Fibroblast of mammary gland (primary cell): Measurements from ENCODE around the gene JAG2.

Source experiments
- DNase-seq: peaks from one replicate; pipeline ENCODE4 v3.0.0-alpha.2; 2010; ENCODE audit warnings: low read depth
- H3K4me3 ChIP-seq: 2 replicates; pipeline ENCODE4 v1.5.1; 2011; ENCODE audit warnings: low read depth, mild to moderate bottlenecking, low read length, moderate library complexity; ENCODE audit not compliant: control insufficient read depth
- TF ChIP-seq, protein P1 (sequence below): conservative IDR thresholded peaks from 2 replicates; pipeline ENCODE4 v1.5.1; 2011; ENCODE audit warnings: low read depth, low read length, inconsistent platforms; ENCODE audit not compliant: control insufficient read depth, insufficient read depth

JAG2 gene

DNA sequence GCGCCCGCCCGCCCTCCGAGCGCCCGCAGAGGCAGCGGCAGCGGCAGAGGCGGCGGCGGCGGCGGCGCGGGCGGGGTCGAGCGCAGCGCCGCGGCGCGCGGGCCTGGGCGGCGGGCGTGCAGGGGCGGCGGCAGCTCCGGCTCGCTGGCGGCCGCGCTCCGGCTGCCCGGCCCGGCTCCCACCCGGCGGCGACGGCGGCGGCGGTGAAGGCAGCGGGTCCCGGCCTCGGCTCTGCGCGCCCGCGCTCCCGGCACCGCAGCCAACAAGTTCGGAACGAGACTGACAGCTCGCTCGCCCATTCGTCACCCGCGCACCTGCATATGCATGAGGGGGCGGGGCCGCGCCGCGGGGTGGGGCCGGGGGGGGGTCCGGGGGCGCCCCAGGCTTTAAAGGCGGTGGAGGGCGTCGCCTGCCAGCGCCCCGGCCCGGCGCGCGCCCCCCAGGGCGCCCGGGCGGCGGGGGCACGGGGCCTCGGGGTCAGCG lies at the start of gene JAG2:
TSS of gene JAG2 (minus strand) at position 281 of the 483 bp plus-strand sequence. CDS start 356 bp downstream, outside the sequence.
- H3K4me3 ChIP-seq: no peak within 1 kb of the TSS
- DNase-seq: no peak
- TF ChIP-seq, protein P1, sequence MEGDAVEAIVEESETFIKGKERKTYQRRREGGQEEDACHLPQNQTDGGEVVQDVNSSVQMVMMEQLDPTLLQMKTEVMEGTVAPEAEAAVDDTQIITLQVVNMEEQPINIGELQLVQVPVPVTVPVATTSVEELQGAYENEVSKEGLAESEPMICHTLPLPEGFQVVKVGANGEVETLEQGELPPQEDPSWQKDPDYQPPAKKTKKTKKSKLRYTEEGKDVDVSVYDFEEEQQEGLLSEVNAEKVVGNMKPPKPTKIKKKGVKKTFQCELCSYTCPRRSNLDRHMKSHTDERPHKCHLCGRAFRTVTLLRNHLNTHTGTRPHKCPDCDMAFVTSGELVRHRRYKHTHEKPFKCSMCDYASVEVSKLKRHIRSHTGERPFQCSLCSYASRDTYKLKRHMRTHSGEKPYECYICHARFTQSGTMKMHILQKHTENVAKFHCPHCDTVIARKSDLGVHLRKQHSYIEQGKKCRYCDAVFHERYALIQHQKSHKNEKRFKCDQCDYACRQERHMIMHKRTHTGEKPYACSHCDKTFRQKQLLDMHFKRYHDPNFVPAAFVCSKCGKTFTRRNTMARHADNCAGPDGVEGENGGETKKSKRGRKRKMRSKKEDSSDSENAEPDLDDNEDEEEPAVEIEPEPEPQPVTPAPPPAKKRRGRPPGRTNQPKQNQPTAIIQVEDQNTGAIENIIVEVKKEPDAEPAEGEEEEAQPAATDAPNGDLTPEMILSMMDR: no peak

DNA sequence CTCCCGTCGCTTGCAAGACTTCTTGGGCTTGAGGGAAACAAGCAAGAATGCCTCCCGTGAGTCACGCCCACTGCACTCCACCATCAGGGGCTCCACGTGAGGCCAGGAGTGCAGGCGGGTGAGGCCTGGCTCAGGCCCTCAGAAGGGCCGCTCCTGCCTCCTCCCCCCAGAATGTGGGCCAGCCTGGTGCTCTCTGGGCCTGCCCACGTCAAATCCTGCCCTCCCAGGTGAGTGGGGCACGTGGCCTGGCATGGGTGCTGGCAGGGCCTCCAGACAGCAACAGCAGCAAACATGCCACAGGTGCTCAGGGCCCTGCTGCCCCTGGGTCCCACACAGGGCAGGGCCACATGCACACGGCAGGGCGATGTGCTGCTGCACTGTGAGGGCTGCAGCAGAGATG lies 49.2 kb upstream of the JAG2 start:
- TF ChIP-seq, protein P1: no peak
- no peak for DNase-seq
- H3K4me3 ChIP-seq: no peak overlapping the region

- no peak overlapping the region for H3K4me3 ChIP-seq
- TF ChIP-seq, protein P1: no peak
- no peak for DNase-seq
Observed at GRCh38 chr14:105216490-105217247, 48.1 kb upstream of the JAG2 start.

DNA sequence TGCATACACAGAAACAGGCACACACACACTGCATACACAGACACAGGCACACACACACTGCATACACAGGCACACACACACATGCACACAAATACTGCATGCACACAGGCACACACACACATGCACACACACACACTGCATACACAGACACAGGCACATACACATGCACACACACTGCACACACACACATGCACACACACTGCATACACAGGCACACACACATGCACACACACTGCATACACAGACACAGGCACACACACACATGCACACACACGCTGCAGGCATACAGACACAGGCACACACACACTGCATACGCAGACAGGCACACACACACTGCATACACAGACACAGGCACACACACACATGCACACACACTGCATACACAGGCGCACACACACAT lies 47.0 kb upstream of the JAG2 start:
- TF ChIP-seq, protein P1: no peak
- H3K4me3 ChIP-seq: no peak overlapping the region
- no peak for DNase-seq

DNA sequence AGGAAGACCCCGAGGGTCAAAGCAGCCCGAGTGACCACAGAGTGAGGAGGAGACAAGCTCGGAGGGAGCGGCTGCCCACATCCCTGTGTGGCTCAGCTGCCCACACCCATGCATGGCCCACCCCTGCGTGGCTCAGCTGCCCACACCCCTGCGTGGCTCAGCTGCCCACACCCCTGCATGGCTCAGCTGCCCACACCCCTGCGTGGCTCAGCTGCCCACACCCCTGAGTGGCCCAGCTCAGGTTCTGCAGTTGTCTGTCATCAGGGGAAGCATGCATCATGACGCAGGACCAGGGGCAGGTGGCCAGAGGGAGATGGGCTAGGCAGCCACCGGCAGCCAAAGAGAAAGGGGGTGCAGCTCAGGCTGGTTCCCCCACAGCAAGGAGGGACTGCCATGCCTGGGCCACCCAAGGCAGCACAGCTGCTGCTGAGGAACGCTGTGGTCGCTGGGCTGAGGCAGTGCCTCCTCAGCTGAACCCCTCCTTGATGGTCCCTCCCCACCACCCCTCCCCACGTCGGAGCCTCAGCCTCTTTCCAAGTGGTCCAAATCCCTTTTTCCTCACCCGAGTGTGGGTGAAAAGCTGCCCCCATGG lies 45.8 kb upstream of the JAG2 start:
- TF ChIP-seq, protein P1: no peak
- H3K4me3 ChIP-seq: no peak overlapping the region
- DNase-seq: no peak

- TF ChIP-seq, protein P1: no peak
- no peak for DNase-seq
- H3K4me3 ChIP-seq: no peak overlapping the region
Observed at GRCh38 chr14:105213361-105213760, 44.8 kb upstream of the JAG2 start.
